MM.1S (cell line): ENCODE data around the gene OSBPL8.

Experiments used
- DNase-seq: peaks from one replicate; pipeline ENCODE4 v3.0.0-alpha.2; 2015
- H2AFZ ChIP-seq: fragments of 300-600 bp; sonication (generic); 2 replicates; pipeline ENCODE4 v1.6.0; 2016; ENCODE audit warnings: antibody characterized with exemption, low read length
- H3F3A ChIP-seq: fragments of 300-600 bp; sonication (generic); 2 replicates; pipeline ENCODE4 v1.6.1; 2016; ENCODE audit warnings: mild to moderate bottlenecking, antibody characterized with exemption, low read length, moderate library complexity, mixed read lengths; ENCODE audit not compliant: insufficient read depth
- H3K27ac ChIP-seq: fragments of 300-600 bp; sonication (generic); 2 replicates; pipeline ENCODE4 v1.5.1; 2016; ENCODE audit warnings: mild to moderate bottlenecking, low read length
- H3K27me3 ChIP-seq: fragments of 300-600 bp; sonication (generic); replicated peaks from 2 replicates; pipeline ENCODE4 v1.6.0; 2016; ENCODE audit warnings: low read length; ENCODE audit not compliant: insufficient read depth
- H3K36me3 ChIP-seq: fragments of 300-600 bp; sonication (generic); replicated peaks from 2 replicates; pipeline ENCODE4 v1.6.1; 2016; ENCODE audit warnings: mild to moderate bottlenecking, low read length, mixed read lengths; ENCODE audit not compliant: insufficient read depth
- H3K4me1 ChIP-seq: fragments of 300-600 bp; sonication (generic); 2 replicates; pipeline ENCODE4 v1.6.1; 2016; ENCODE audit warnings: low read length, mixed read lengths
- H3K4me2 ChIP-seq: fragments of 300-600 bp; sonication (generic); 2 replicates; pipeline ENCODE4 v1.6.0; 2016; ENCODE audit warnings: low read depth, low read length
- H3K4me3 ChIP-seq: fragments of 300-600 bp; sonication (generic); 2 replicates; pipeline ENCODE4 v1.5.1; 2016; ENCODE audit warnings: low read length, mixed read lengths
- H3K79me2 ChIP-seq: fragments of 300-600 bp; sonication (generic); 2 replicates; pipeline ENCODE4 v1.6.1; 2016; ENCODE audit warnings: mixed run types, low read length, mixed read lengths
- H3K9ac ChIP-seq: fragments of 300-600 bp; sonication (generic); 2 replicates; pipeline ENCODE4 v1.6.1; 2016; ENCODE audit warnings: low read length, mixed read lengths
- H3K9me2 ChIP-seq: fragments of 300-600 bp; sonication (generic); replicated peaks from 2 replicates; pipeline ENCODE4 v1.6.1; 2016; ENCODE audit warnings: mild to moderate bottlenecking, low read length, mixed read lengths; ENCODE audit not compliant: insufficient read depth
- H3K9me3 ChIP-seq: fragments of 300-600 bp; sonication (generic); replicated peaks from 2 replicates; pipeline ENCODE4 v1.6.1; 2016; ENCODE audit warnings: mild to moderate bottlenecking, low read length, mixed read lengths; ENCODE audit not compliant: insufficient read depth
- H4K20me1 ChIP-seq: fragments of 300-600 bp; sonication (generic); 2 replicates; pipeline ENCODE4 v1.6.1; 2016; ENCODE audit warnings: mild to moderate bottlenecking, low read length, moderate library complexity, mixed read lengths; ENCODE audit not compliant: insufficient read depth
- EZH2 ChIP-seq: fragments of 300-600 bp; sonication (generic); optimal IDR thresholded peaks from 2 replicates; pipeline ENCODE3; 2017; ENCODE audit warnings: low read depth, mild to moderate bottlenecking, antibody characterized with exemption, low read length, mixed read lengths
- EZH2phosphoT487 ChIP-seq: fragments of 300-600 bp; sonication (generic); IDR thresholded peaks from 2 replicates; pipeline ENCODE4 v1.6.1; 2018; ENCODE audit warnings: antibody characterized with exemption, low read length
- TF ChIP-seq, protein P1 (sequence below): fragments of 300-600 bp; sonication (generic); IDR thresholded peaks from 2 replicates; pipeline ENCODE4 v1.5.1; 2016; ENCODE audit warnings: antibody characterized with exemption, low read length, mixed read lengths

OSBPL8 gene

DNA sequence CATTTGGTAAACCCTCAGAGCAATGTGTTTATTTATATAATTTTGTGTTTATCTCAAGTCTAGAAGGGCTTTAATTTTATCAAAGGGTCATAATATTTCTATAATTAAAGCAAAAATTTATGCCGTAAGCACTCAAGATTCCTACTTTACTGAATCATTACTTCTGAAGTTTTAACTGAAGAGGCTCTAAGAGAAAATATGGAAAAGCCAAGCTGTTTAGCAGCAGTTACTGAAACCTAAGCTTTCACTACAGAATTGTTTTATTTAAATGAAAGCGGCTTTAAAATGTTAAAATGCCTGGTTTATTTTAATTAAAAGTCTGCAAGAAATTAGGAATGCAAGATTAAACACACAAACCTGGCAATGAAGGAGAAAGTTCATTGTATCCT lies 137.4 kb downstream of the OSBPL8 start:
- Histone ChIP-seq H4K20me1 (no peaks in the 10 kb centered on the region), H3K4me3 (no peak overlapping the region), H3K27me3 (no peaks in the 10 kb centered on the region), H3K4me1 (peaks cover 4% of the 10 kb centered on the region), H3K79me2 (0 out of 2 replicates have a peak, but pooled peaks cover 9% of the 10 kb centered on the region), H3K27ac (no peak overlapping the region), H3K9ac (no peak overlapping the region), H3K4me2 (no peak overlapping the region), H3F3A (peaks cover 4% of the 10 kb centered on the region; the same call in 1 of the 2 replicates), H2AFZ (no peak overlapping the region), H3K36me3 (no peaks in the 10 kb centered on the region), H3K9me2 (no peaks in the 10 kb centered on the region), H3K9me3 (no peaks in the 10 kb centered on the region)
- no peak for TF ChIP-seq EZH2
- TF ChIP-seq, protein P1, sequence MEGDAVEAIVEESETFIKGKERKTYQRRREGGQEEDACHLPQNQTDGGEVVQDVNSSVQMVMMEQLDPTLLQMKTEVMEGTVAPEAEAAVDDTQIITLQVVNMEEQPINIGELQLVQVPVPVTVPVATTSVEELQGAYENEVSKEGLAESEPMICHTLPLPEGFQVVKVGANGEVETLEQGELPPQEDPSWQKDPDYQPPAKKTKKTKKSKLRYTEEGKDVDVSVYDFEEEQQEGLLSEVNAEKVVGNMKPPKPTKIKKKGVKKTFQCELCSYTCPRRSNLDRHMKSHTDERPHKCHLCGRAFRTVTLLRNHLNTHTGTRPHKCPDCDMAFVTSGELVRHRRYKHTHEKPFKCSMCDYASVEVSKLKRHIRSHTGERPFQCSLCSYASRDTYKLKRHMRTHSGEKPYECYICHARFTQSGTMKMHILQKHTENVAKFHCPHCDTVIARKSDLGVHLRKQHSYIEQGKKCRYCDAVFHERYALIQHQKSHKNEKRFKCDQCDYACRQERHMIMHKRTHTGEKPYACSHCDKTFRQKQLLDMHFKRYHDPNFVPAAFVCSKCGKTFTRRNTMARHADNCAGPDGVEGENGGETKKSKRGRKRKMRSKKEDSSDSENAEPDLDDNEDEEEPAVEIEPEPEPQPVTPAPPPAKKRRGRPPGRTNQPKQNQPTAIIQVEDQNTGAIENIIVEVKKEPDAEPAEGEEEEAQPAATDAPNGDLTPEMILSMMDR: no peak
- TF ChIP-seq EZH2phosphoT487: no peak
- DNase-seq: no peak

DNA sequence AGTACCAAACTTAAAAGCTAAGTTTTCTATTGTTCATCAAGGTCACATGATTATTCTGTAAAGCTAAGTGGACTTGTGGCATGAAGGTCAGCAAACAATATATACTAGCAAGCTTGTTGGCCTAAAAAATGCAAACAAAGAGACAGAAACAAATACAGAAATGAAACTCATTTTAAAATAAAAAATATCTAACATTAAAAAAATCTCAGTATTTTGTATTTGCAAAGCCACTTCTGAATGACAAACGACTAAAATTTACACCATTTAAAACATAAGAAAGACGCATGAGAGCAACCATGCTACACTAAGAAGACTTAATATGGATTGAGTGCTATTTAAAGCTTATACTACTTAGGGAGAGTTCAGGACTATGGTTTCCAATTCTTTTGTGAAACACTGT lies 138.5 kb downstream of the OSBPL8 start:
- no peak for TF ChIP-seq EZH2phosphoT487
- no peak for TF ChIP-seq EZH2
- TF ChIP-seq, protein P1: no peak
- DNase-seq: no peak
- no peak overlapping the region for H3K4me3 ChIP-seq
- no peak overlapping the region for H3K9ac ChIP-seq
- no peaks in the 10 kb centered on the region for H3K27me3 ChIP-seq
- no peaks in the 10 kb centered on the region for H4K20me1 ChIP-seq
- 0 out of 2 replicates have a peak, but pooled peaks cover 4% of the 10 kb centered on the region for H3K79me2 ChIP-seq
- no peak overlapping the region for H3K4me2 ChIP-seq
- peaks cover 4% of the 10 kb centered on the region; the same call in 1 of the 2 replicates for H3F3A ChIP-seq
- H2AFZ ChIP-seq: no peak overlapping the region
- no peak overlapping the region for H3K27ac ChIP-seq
- no peaks in the 10 kb centered on the region for H3K36me3 ChIP-seq
- no peaks in the 10 kb centered on the region for H3K9me2 ChIP-seq
- H3K4me1 ChIP-seq: peaks cover 7% of the 10 kb centered on the region
- no peaks in the 10 kb centered on the region for H3K9me3 ChIP-seq

DNA sequence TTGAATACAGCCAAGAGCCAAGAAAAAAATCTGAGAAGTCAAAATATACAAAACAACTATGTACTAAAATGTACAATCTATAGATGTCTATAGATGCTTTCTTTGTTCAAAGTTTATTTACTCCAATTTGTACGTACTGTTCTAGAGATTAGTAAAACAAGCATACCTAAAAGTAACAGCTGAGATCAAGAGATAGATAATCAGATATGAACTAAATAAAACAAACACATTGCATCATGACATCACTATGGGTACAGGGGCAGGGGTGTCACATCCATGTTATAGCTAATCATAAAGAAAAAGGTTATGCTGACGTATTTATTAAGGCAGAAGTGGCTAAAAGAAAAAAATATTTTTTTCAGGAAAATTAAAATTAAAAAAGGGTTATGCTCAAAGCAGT lies 139.3 kb downstream of the OSBPL8 start:
- no peak for DNase-seq
- H2AFZ ChIP-seq: no peak overlapping the region
- H3K79me2 ChIP-seq: 0 out of 2 replicates have a peak, but pooled peaks cover 4% of the 10 kb centered on the region
- no peaks in the 10 kb centered on the region for H4K20me1 ChIP-seq
- no peak overlapping the region for H3K9ac ChIP-seq
- no peaks in the 10 kb centered on the region for H3K9me3 ChIP-seq
- no peaks in the 10 kb centered on the region for H3K9me2 ChIP-seq
- no peaks in the 10 kb centered on the region for H3K27me3 ChIP-seq
- no peak overlapping the region for H3K27ac ChIP-seq
- peaks cover 4% of the 10 kb centered on the region; the same call in 1 of the 2 replicates for H3F3A ChIP-seq
- no peak overlapping the region for H3K4me3 ChIP-seq
- TF ChIP-seq, protein P1: no peak
- TF ChIP-seq EZH2 (no peak), EZH2phosphoT487 (no peak)
- no peaks in the 10 kb centered on the region for H3K36me3 ChIP-seq
- H3K4me1 ChIP-seq: peaks cover 7% of the 10 kb centered on the region
- no peak overlapping the region for H3K4me2 ChIP-seq
